ENCODE results near the gene PSENEN. TPM values are rescaled to one million over a fixed set of nuclear protein-coding genes. Genes with fewer than 3 reads are reported as not detected.

PSENEN gene
- polyA plus RNA-seq, 3 donors, result 55.6 to 62.0 (median 59.6) TPM

DNA sequence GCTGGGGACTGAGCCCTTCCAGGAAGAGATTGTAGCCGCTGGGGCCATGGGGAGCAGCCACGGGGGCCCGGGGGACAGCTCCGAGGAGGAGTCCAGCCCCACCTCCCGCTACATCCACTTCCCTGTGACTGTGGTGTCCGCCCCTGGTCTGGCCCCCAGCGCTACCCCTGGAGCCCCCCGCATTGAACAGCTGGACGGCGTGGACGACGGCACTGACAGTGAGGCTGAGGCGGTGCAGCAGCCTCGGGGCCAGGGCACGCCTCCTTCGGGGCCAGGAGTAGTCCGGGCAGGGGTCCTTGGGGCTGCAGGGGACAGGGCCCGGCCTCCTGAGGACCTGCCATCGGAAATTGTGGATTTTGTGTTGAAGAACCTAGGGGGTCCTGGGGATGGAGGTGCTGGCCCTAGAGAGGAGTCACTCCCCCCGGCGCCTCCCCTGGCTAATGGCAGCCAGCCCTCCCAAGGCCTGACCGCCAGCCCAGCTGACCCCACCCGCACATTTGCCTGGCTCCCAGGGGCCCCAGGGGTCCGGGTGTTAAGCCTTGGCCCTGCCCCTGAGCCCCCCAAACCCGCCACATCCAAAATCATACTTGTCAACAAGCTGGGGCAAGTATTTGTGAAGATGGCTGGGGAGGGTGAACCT is 12.8 kb upstream of the PSENEN start:
- no peak for DNase-seq (ENCODE audit: low read depth in 3 of 3, low spot score in 2 of 3)

DNA sequence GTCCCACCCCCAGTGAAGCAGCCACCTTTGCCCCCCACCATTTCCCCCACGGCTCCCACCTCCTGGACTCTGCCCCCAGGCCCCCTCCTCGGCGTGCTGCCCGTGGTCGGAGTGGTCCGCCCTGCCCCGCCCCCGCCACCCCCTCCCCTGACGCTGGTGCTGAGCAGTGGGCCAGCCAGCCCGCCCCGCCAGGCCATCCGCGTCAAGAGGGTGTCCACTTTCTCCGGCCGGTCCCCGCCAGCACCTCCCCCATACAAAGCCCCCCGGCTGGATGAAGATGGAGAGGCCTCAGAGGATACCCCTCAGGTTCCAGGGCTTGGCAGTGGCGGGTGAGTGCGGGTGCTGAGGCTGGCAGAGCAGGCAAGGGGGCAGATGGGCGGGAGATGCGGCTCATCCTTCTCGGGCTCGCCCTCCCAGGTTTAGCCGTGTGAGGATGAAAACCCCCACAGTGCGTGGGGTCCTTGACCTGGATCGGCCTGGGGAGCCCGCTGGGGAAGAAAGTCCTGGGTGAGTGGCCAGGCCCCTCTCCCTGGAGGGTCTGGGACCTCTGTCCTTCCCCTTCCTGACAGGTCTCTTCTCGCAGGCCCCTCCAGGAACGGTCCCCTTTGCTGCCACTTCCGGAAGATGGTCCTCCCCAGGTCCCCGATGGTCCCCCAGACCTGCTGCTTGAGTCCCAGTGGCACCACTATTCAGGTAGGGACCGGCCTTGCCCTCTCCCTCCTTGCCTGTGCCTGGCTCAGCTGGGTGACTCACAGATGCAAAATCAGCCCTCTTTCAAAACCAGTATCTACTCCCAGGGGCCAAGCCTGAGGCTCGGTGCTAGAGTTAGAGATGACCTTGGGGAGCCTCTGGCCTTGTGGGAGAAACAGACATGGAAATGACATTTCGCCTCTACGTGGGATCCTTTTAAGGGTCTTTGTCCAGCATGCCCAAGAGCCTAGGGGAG is 12.0 kb upstream of the PSENEN start:
- DNase-seq (ENCODE audit: low read depth in 3 of 3, low spot score in 2 of 3), result no peak

DNA sequence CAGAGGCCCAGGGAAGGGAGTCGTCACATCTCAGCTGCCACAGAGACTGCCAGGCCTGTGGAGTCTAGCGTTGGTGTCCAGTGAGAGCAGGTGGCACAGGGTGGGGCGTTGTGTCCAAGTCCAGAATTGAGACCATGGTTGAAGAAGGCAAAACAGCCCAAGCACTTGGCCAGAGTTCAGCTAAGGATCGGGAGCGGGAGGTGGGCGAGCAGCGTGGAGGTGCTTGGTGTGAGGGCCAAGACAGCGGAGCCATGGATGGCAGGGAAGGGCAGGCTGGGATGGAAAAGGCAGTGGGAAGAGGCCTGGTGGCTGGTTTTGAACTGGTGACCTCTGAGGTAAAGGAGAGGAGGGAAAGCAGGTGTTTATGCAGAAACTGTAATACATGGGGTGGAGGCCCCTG is 11.2 kb upstream of the PSENEN start:
- DNase-seq (ENCODE audit: low read depth in 3 of 3, low spot score in 2 of 3), result no peak

DNA sequence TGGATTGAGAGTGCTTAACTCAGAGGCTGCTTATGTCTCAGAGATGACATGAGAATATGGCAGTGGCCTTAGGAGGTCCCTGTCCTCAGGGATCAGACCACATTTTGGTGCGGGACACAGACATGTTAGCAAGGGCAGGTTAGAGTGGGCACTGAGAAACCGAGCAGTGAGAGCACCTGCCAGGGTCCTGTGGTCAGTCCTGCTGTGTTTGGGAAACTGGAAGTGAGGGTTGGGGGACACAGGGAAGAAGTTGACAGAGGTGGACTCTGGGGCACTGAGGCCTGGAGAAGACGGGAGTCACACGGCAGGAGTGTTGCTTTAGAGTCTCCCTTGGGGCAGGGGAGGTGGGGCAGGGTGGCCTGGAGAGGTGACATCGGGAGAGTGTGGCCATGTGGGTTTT is 10.6 kb upstream of the PSENEN start:
- no peak for DNase-seq (ENCODE audit: low read depth in 3 of 3, low spot score in 2 of 3)

DNA sequence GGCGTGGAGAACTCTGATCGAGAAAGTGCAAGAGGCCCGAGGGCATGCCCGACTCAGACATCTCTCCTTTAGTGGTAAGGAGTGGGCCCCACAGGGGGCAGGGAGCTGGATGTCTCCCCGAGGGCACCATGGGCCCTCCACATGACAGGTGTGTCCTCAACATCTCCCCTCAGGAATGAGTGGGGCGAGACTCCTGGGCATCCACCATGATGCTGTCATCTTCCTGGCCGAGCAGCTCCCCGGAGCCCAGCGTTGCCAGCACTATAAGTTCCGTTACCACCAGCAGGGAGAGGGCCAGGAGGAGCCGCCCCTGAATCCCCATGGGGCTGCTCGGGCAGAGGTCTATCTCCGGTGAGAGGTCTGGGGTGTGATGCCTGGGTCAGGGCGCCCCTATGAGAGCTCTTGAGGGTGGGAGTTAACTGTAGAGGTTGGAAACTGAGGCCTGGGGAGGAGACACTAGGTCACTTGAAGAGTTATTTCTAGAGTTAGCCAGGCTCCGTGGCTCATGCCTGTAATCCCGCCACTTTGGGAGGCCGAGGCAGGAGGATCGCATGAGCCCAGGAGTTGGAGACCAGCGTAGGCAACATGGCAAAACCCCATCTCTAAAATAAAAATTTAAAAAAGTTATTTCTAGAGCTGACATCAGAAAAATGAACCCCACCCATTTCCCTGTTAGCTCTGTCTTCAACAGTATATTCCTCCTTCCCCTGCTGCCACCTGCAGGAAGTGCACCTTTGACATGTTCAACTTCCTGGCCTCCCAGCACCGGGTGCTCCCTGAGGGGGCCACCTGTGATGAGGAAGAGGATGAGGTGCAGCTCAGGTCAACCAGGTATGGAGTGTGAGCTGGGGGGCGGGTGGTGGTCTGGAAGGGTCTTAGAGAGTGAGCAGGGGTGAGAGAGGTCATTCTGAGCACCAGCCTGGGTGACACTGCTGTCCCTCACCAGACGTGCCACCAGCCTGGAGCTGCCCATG is 8.3 kb upstream of the PSENEN start:
- no peak for DNase-seq (ENCODE audit: low read depth in 3 of 3, low spot score in 2 of 3)

DNA sequence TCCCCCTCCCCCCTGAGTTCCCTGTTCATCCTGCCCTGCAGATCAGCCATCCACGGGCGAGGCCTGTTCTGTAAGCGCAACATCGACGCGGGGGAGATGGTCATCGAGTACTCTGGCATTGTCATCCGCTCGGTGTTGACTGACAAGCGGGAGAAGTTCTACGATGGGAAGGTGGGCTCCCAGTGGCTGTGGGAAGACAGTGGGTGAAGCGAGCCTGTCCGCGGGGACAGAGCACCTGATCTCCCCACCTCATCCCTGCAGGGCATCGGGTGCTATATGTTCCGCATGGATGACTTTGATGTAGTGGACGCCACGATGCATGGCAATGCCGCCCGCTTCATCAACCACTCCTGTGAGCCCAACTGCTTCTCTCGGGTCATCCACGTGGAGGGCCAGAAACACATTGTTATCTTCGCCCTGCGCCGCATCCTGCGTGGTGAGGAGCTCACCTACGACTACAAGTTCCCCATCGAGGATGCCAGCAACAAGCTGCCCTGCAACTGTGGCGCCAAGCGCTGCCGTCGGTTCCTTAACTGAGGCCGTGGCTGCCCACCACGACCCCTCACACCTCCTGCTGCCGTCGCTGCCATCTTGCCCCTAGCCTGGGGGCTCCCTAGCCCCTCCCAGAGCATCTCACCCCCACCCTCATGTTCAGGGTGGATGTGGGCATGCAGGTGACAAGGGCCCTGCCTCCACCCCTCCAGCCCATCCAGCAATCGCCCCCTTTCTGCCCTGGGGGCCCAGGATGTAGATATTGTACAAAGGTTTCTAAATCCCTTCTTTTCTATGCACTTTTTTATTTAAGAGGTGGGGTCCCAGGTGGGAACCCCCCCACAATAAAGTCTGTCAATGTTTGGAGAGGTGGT is 7.2 kb upstream of the PSENEN start:
- DNase-seq (ENCODE audit: low read depth in 3 of 3, low spot score in 2 of 3), result no peak

DNA sequence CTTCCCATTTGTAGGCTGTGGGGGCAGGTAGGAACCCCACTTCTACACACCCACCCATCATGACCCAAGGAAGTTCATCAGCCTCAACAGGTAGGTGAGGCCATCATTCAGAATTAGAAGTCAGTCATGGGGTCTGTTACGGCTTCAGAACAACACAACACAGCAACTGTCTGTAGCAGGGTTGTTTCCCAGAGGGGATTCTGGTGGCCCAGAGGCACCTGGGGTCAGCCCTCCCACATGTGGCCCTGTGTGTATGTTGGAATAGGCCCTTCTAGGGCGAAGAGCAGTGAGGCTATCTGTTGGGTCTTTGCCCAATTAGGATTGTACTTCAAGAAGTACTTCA is 6.6 kb upstream of the PSENEN start:
- no peak for DNase-seq (ENCODE audit: low read depth in 3 of 3, low spot score in 2 of 3)

DNA sequence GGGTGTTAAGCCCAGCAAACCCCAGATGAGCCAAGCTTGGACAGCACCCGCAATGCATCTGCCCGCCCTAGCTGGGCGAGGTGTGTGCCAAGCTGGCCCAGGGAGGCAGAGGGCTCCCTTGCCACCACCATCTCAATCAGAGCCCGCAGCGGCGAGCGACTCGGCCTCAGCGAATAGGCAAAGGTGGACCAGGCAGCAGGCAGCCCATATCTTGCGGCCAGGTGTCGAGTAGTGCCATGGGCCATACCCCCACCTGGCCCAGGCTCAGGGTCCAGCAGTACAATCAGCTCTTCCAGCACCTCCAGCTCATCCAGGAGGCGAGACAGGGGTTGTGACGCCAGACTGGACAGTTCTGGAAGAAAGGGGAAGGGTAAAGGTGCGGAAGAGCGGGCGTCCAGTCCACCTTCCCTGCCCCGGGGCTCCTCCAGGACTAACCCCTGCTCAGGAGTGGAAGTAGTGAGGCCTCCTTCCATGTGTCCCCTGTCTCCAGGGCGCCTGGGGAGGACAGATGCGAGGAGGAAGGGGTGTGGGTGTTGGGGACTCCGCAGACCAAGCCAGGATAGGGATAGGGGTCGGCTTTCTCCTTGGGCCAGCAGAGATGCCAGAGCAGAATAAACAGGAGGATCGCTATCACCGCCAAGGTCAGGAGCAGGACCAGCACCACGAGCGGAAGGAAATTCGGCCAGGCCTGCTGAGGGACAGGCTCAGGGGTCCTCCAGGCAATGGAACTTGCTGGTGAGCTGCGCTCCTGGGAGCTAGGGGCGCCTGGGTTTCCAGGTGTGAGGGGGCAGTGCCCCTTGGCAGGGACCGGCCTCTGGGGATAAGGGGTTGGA is 6.0 kb upstream of the PSENEN start:
- no peak for DNase-seq (ENCODE audit: low read depth in 3 of 3, low spot score in 2 of 3)

DNA sequence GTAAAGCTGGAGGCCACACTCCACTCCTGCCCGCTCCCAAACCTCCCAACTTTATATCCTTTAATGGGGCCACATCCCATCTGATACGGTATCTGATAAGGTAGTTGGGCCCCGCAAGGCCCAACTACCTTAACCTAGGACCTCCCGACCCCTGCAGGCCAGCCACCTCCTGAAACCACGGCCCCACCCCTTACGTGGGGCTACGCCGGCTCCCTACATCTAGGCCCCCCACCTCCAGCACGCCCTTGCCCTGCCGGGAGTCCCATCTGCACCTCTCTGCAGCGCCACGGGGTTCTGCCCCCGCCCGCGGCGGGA is 5.4 kb upstream of the PSENEN start:
- no peak for DNase-seq (ENCODE audit: low read depth in 3 of 3, low spot score in 2 of 3)

DNA sequence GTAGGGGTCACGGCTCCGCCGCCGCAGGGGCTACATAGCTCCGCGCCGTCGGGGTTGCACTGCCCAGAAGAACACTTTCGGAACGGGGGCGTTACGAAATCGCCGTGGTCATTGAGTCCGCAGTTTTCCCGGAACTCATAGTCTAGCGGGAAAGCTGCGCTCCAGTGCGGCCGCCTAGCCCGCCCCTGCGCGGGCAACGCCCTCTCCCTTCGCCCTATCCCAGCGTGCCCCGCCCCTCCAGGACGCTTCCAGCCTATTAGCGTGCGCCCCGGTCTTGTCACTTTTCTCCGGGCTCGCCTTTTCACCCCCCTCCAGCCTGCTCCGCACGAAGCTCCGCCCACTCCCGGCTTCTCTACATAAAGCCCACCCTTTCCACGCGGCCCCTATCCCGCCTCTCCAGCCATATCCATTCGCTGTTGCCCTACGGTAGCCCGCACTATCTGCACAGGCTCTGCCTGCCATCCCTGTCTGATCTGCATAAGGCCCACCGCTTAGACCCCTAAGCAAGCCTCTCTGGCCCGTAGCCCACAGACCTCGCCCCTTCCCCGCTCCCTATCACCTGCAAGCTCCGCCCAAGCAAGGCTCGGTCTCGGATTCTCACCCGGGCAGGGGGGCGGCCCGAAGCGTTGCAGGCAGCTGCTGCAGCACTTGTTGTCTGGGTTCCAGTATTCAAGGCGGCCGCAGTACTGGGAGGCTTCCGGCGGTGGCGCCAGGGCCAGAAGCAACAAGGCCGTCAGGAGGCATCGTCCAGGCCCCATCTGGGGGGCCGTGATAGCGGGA is 4.8 kb upstream of the PSENEN start:
- DNase-seq (ENCODE audit: low read depth in 3 of 3, low spot score in 2 of 3), result peak; percentile 90 to 97 (median 97)

DNA sequence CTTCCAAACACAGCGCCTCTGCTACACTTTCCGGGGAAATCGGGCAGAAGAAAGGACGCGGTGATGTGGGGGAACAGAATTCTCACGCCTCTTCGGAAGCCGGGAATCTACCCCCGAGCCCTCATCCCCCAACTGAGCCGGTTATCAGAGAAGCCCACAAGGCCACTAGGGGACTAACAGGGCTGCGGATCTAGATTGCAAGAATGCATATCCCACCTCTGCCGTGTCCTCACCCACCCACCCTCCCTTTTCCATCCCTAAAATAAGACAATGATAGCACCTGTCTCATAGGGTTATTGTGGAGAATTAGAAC is 4.3 kb upstream of the PSENEN start:
- DNase-seq (ENCODE audit: low read depth in 3 of 3, low spot score in 2 of 3), result no peak

DNA sequence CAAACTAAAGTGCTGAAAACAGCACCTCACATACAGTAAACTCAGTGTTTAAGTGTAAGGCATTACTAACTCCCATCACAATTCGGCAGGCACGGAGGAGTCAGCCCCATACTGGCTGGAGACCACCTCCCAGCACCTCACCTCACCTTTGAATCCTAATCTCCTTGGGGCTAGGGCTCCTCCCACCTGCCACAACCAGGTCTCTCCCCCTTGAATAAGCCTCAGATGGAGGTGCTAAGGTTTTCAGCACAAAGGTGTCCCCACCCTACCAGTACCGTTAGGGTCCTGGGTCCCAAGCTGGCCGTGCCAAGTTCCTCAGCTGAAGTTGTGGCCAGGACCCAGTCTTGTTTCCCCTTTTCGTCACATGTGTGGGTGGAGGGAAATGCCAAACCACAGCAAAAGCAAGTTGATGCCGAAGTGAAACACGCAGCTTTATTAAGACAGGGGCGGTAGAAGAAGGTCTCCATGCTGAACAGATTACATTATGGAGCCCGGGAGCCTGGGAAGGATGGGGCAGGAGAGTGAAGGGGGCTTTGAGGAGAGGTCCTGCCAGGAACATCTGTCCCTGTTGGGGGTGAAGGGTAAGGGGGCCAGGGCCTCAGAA is 3.2 kb upstream of the PSENEN start, which contains the start of gene IGFLR1:
Gene IGFLR1, minus strand, starts transcription at position 332 of the 604 bp plus-strand sequence. CDS start 1,272 bp downstream, outside the sequence.
- DNase-seq (ENCODE audit: low read depth in 3 of 3, low spot score in 2 of 3), result no peak

DNA sequence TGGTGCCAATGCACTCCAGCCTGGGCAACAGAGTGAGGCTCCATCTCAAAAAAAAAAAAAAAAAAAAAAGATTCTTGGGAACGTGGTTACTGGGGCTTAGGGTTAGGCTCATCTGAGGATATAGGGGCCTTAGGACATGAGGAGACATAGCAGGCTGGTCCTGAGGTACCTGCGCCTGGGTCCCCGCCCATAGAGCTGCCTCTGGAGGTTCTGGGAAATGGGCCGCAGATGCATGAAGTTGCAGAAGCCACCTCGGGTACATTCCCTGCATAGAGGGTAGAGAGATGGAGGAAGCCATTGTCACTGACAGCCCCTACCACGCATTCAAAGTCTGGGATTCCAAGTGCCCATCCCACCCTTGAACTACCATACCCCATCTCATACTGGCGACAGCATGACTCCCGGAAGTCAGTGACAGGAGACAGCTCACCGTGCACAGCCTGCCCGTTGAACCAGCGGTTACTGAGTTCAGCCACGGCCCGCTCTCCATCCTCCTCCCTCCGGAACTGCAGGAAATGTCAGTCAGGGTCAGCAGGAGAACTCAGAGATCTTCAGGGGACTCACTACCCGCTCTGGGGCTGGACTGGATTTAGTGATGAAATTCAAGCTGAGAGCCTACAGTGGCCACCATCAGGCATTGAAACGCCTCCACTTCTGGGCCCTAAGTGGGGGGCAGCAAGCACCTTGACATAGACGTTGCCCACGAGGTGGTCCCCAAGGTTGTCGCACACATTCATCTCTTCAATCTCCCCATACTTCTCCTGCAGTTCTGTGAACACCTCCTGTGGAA is 1.6 kb upstream of the PSENEN start:
- no peak for DNase-seq (ENCODE audit: low read depth in 3 of 3, low spot score in 2 of 3)

DNA sequence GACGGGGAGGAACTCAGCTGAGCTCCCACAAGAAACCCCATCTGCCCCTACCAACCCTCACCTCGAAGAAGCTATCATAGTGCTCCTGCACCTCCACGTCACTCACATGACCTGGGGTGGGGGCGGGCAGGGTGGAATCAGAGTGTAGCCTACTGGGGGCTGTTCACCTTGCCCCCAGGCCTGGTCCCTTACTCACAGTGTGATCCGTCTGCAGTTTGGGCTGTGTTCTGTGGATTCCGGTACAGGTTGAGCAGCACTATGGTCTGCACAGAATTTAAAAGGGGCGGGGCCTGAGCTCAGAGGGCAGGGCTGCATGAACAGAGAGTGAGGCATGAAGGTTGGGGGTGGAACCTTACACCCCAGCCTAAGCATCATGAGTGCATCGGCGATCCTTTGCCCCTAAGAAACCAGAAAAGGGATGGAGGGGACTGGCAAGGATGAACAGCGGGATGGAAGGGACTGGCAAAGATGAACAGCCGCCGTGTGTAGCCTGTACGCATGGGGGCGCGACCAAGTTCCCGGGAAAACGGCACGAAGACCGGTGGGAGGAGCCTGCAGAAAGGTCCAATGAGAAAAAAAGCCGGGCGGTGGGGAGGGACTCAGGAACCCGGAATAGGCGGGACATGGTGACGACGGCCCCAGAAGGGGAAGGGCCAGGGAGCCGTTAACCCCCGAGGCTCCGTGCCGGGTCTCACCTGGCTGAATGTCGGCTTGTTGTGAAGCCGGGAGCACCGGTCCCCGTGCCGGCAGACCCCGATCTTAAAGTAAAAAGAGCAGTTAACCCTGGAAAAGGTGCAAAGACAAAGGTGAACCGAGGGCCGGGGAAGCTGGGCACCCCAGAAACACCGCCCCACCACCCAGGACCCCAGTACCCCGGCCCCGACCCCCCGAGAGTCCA is 772 bp upstream of the PSENEN start:
- peak; percentile 88 to 95 (median 88) for DNase-seq (ENCODE audit: low read depth in 3 of 3, low spot score in 2 of 3)

DNA sequence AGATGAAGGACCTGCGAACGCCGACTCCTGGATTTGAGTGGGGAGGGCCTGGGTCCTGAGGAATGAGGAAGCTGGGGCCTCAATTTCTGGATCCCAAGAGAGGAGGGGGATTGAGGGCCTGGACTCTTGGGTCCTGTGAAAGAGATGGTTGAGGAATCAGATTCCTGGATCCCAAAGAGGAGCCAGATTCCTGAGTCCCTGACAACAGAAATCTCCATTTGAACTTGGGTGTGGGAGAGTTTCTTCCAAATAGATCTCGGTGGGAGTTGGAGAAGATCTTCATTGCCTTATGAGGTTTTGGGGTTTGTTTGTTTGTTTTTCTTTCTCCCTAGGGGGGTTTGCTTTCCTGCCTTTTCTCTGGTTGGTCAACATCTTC is 624 bp downstream of the PSENEN start:
- DNase-seq (ENCODE audit: low read depth in 3 of 3, low spot score in 2 of 3), result no peak

DNA sequence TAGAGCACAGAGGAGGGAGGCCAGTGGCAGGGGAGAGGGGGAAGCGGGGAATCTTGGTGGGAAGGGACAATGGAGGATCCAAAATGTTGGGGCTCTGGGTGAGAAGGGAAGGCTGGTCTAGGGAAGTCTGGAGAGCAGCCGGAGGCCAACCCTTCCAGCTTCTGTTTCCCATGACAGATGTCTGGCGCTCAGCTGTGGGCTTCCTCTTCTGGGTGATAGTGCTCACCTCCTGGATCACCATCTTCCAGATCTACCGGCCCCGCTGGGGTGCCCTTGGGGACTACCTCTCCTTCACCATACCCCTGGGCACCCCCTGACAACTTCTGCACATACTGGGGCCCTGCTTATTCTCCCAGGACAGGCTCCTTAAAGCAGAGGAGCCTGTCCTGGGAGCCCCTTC is 1.1 kb downstream of the PSENEN start:
- DNase-seq (ENCODE audit: low read depth in 3 of 3, low spot score in 2 of 3), result no peak

Data from right renal cortex interstitium (tissue), 3 donors.